Measurements from ENCODE around the gene SCD5.

Gene SCD5

DNA sequence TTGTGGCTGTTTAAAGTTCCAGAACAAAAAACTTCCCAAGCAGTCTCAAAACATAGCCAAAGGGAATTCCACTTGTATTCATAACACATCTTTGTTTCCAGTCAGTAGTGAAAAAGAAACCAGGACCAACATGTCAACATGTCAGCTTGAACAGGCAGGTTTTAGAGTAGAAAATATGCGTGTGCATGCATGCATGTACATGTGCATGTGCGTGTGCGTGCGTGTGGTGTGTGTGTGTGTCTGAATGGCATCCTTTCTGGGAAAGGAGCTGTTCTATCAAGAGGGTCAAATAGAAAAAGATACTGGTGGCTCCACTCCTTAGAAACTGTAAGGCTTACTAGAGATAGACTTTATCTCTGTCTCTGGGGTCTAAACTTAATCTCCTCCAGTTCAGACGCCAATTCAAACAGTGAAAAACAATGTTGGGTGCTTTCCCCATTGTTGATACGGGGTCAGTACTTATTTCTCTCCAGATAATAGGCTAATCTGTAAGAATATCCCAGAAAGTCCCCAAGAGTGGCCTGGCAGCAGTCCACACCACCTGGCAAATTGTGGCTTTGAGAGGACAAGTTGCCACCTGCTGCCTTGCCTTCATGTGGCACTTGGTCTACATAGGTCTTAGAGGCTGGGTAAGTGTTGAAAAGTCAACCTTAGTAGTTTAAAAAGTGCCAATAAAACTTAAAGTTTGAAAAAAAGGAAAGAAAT is 110.4 kb downstream of the SCD5 start:
- no peaks in the 10 kb centered on the region for H3K36me3 ChIP-seq (ENCODE audit: insufficient read depth)
- TF ChIP-seq, protein P1, sequence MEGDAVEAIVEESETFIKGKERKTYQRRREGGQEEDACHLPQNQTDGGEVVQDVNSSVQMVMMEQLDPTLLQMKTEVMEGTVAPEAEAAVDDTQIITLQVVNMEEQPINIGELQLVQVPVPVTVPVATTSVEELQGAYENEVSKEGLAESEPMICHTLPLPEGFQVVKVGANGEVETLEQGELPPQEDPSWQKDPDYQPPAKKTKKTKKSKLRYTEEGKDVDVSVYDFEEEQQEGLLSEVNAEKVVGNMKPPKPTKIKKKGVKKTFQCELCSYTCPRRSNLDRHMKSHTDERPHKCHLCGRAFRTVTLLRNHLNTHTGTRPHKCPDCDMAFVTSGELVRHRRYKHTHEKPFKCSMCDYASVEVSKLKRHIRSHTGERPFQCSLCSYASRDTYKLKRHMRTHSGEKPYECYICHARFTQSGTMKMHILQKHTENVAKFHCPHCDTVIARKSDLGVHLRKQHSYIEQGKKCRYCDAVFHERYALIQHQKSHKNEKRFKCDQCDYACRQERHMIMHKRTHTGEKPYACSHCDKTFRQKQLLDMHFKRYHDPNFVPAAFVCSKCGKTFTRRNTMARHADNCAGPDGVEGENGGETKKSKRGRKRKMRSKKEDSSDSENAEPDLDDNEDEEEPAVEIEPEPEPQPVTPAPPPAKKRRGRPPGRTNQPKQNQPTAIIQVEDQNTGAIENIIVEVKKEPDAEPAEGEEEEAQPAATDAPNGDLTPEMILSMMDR (conservative IDR thresholded peaks at IDR 0.05; ENCODE audit: low read depth, low read length) = no peak
- H3K4me1 ChIP-seq (ENCODE audit: low read depth, poor library complexity, severe bottlenecking) = peaks cover 52% of the 10 kb centered on the region

DNA sequence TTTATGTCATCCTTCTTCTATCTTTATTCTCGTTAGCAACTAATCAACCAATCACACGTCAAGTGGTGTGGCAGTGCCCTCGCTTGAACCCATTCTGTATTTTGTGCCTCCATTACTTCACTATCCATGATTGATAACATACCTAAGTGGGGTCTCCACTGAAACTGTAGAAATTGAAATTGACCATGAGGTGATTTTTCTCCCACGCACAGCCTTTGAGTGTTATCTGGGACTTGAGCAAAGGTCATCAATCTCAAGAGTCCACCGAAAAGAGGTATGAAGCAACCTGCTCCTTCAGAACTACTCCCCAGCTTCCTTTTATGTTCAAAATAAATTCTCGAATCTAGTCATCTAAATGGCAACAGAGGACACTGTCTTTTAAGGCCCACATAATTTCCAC is 111.1 kb downstream of the SCD5 start:
- H3K79me2 ChIP-seq (ENCODE audit: insufficient read depth, low read depth) = no peaks in the 10 kb centered on the region
- peaks cover 52% of the 10 kb centered on the region for H3K4me1 ChIP-seq (ENCODE audit: low read depth, poor library complexity, severe bottlenecking)
- H4K20me1 ChIP-seq (ENCODE audit: insufficient read depth) = no peaks in the 10 kb centered on the region
- peak overlapping the region; percentile 81 for H3K4me2 ChIP-seq
- peak overlapping the region; percentile 55 for H3K9ac ChIP-seq
- peak overlapping the region; percentile 49 for H2AFZ ChIP-seq (ENCODE audit: low read depth)
- TF ChIP-seq, protein P1 (conservative IDR thresholded peaks at IDR 0.05; ENCODE audit: low read depth, low read length) = no peak
- peak overlapping the region; percentile 93 for H3K27ac ChIP-seq
- H3K4me3 ChIP-seq (IDR thresholded peaks at IDR 0.05; ENCODE audit: insufficient read depth, low read depth, low read length) = no peak overlapping the region
- H3K27me3 ChIP-seq (ENCODE audit: insufficient read depth, low read depth) = no peaks in the 10 kb centered on the region
- no peaks in the 10 kb centered on the region for H3K36me3 ChIP-seq (ENCODE audit: insufficient read depth)

More for the DNA sequence above, 110.4 kb downstream of the SCD5 start:
- peak overlapping the region; percentile 93 for H3K27ac ChIP-seq
- H3K79me2 ChIP-seq (ENCODE audit: insufficient read depth, low read depth) = no peaks in the 10 kb centered on the region
- no peaks in the 10 kb centered on the region for H4K20me1 ChIP-seq (ENCODE audit: insufficient read depth)
- H3K4me2 ChIP-seq = peak overlapping the region; percentile 81
- H3K9ac ChIP-seq = peak overlapping the region; percentile 55
- peak overlapping the region; percentile 49; the same call in 1 of the 2 replicates for H2AFZ ChIP-seq (ENCODE audit: low read depth)
- H3K27me3 ChIP-seq (ENCODE audit: insufficient read depth, low read depth) = no peaks in the 10 kb centered on the region
- no peak overlapping the region for H3K4me3 ChIP-seq (IDR thresholded peaks at IDR 0.05; ENCODE audit: insufficient read depth, low read depth, low read length)

DNA sequence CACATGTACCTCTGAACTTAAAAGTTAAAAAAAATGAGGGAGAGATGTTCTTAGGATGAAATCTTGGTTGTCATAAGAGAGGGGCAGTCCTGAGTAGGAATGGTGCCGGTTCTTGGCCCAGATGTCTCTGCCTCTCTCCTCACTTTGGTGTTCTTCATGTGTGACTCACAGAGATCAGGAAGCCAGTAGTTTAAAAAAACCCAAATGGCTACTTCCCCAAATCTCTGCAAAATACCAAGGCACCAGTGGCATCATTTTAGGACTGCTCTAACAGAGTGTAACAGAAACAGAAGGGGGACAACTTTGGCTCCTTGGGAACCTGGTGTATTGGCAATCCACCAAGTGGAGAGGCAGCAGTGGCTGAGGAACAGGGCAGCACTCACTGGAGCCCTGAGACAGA is 116.8 kb downstream of the SCD5 start:
- H3K27ac ChIP-seq = no peak overlapping the region
- H4K20me1 ChIP-seq (ENCODE audit: insufficient read depth) = no peaks in the 10 kb centered on the region
- no peaks in the 10 kb centered on the region for H3K36me3 ChIP-seq (ENCODE audit: insufficient read depth)
- peaks cover 27% of the 10 kb centered on the region for H3K4me1 ChIP-seq (ENCODE audit: low read depth, poor library complexity, severe bottlenecking)
- H3K79me2 ChIP-seq (ENCODE audit: insufficient read depth, low read depth) = no peaks in the 10 kb centered on the region
- no peak overlapping the region for H3K4me2 ChIP-seq
- no peaks in the 10 kb centered on the region for H3K27me3 ChIP-seq (ENCODE audit: insufficient read depth, low read depth)
- no peak overlapping the region for H3K9ac ChIP-seq
- TF ChIP-seq, protein P1 (conservative IDR thresholded peaks at IDR 0.05; ENCODE audit: low read depth, low read length) = no peak
- H3K4me3 ChIP-seq (IDR thresholded peaks at IDR 0.05; ENCODE audit: insufficient read depth, low read depth, low read length) = no peak overlapping the region
- H2AFZ ChIP-seq (ENCODE audit: low read depth) = no peak overlapping the region

DNA sequence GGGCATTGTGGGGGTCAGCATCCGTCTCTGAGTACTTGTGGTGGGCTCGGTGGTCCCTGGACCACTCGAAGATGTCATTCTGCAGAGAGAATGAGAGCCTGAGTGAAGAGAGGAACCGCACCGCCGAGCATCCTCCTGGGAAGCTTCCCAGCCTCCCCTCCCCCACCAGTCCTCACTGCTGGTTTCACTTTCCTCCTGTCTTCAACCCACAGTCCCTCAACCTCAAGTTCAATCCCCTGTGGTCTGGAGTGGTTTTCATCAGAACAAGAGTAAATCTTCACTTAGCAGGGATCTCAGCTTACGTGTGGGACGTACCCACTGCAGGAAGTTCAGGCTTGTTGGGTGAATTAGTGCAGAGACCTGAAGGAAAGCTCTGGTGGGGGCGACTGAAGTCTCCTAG is 117.8 kb downstream of the SCD5 start:
- H3K36me3 ChIP-seq (ENCODE audit: insufficient read depth) = no peaks in the 10 kb centered on the region
- H3K9ac ChIP-seq = no peak overlapping the region
- H3K79me2 ChIP-seq (ENCODE audit: insufficient read depth, low read depth) = no peaks in the 10 kb centered on the region
- TF ChIP-seq, protein P1 (conservative IDR thresholded peaks at IDR 0.05; ENCODE audit: low read depth, low read length) = no peak
- no peak overlapping the region for H3K4me2 ChIP-seq
- no peak overlapping the region for H2AFZ ChIP-seq (ENCODE audit: low read depth)
- H3K4me1 ChIP-seq (ENCODE audit: low read depth, poor library complexity, severe bottlenecking) = peaks cover 18% of the 10 kb centered on the region
- no peak overlapping the region for H3K4me3 ChIP-seq (IDR thresholded peaks at IDR 0.05; ENCODE audit: insufficient read depth, low read depth, low read length)
- no peak overlapping the region for H3K27ac ChIP-seq
- no peaks in the 10 kb centered on the region for H4K20me1 ChIP-seq (ENCODE audit: insufficient read depth)
- no peaks in the 10 kb centered on the region for H3K27me3 ChIP-seq (ENCODE audit: insufficient read depth, low read depth)
